Hindlimb muscle (tissue), 1 donor: Measurements from ENCODE around the gene C14orf93. TPM values are rescaled to one million over a fixed set of nuclear protein-coding genes. Genes with fewer than 3 reads are reported as not detected.
A peak's percentile ranks its signal among the peaks of the same experiment; 100 is the strongest.

Experiments used
- DNase-seq: peaks from one replicate; pipeline ENCODE4 v3.0.0-alpha.2; 2013
- polyA plus RNA-seq: library from polyadenylated mRNA; unstranded; fragments of 120-200 nt; gene quantifications from one replicate; pipeline ENCODE4 v1.2.1, GENCODE V29; 2013; ENCODE audit not compliant: insufficient read length

Gene C14orf93
- polyA plus RNA-seq, 1 donor = 11.6 TPM

- DNase-seq = no peak
These were observed 35.7 kb upstream of the C14orf93 start for GRCh38 chr14:23045419-23046357.

- no peak for DNase-seq
These were observed 34.9 kb upstream of the C14orf93 start for GRCh38 chr14:23044840-23045239.

GRCh38 chr14:23043754-23044153 lies 33.8 kb upstream of the C14orf93 start:
- DNase-seq = no peak

DNA sequence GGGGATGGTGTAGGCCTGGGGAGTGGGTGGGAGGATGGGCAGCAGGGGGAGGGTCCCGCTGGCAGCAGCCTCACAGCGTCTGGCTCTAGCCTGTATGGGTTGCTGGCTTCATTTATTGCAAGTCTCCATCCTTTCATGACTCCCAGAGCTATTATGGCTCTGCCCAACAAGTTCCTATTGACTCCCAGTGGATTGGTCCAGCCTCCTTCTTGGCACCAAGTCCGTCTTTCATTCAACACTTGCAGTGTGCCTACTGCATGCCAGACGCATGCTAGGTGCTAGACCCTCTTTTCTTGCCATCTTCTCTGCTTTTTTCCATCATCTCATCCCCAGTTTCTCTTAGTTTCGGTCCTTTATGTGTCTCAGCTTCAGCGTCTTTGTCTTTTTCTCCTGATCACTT lies 33.2 kb upstream of the C14orf93 start:
- DNase-seq = no peak

DNA sequence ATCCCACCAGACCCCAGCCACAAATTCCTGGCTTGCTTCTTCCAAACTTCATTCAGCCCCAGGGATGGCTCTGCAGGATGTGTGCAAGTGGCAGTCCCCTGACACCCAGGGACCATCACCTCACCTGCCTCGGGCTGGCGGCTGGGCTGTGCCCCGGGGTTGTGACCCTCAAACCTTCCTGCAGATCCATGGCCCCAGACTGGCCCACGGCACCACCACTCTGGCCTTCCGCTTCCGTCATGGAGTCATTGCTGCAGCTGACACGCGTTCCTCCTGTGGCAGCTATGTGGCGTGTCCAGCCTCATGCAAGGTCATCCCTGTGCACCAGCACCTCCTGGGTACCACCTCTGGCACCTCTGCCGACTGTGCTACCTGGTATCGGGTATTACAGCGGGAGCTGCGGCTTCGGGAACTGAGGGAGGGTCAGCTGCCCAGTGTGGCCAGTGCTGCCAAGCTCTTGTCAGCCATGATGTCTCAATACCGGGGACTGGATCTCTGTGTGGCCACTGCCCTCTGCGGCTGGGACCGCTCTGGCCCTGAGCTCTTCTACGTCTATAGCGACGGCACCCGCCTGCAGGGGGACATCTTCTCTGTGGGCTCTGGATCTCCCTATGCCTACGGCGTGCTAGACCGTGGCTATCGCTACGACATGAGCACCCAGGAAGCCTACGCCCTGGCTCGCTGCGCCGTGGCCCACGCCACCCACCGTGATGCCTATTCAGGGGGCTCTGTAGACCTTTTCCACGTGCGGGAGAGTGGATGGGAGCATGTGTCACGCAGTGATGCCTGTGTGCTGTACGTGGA lies 32.4 kb upstream of the C14orf93 start, which contains the start of gene PSMB11:
Gene PSMB11 (plus strand): TSS at position 51 of the 804 bp plus-strand sequence. CDS start 14 bp downstream, at position 65.
- DNase-seq = no peak

DNA sequence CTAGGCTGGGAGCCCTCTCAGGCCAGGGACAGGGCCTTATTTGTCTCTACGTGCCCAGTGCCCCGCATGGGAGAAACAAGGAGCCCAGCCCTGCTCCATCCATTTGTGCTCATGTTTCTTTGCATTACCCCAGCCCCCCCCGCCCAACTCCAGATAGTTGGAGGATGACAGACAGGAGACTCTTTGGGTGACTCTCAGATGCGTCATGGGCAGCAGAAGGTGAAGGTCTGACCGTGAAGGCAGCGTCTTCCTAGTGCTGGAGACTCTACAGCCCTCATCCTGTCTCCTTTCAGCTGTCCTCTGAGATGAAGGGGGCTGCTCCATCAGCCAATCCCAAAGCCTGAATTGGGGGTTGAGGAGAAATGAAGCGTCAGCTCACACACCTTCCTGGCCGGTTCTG lies 31.8 kb upstream of the C14orf93 start:
- no peak for DNase-seq

DNA sequence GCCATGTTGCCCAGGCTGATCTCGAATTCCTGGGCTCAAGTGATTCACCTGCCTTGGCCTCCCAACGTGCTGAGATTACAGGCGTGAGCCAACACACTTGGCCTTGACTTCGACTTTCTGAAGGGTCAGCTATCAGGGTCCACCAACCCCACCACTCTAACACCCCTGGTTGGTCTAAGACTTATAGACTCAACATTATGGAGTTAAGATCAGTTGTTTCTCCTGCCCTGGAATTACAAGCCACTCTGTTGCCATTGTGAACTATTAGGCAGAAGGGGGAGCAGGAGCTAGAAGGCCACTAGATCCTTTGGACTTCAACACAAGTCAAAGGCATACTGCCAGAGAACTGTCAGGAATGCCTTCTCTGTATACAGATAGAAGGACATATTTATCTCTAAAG lies 30.2 kb upstream of the C14orf93 start:
- DNase-seq = no peak

GRCh38 chr14:23035303-23036144 lies 25.6 kb upstream of the C14orf93 start:
- DNase-seq = no peak

DNA sequence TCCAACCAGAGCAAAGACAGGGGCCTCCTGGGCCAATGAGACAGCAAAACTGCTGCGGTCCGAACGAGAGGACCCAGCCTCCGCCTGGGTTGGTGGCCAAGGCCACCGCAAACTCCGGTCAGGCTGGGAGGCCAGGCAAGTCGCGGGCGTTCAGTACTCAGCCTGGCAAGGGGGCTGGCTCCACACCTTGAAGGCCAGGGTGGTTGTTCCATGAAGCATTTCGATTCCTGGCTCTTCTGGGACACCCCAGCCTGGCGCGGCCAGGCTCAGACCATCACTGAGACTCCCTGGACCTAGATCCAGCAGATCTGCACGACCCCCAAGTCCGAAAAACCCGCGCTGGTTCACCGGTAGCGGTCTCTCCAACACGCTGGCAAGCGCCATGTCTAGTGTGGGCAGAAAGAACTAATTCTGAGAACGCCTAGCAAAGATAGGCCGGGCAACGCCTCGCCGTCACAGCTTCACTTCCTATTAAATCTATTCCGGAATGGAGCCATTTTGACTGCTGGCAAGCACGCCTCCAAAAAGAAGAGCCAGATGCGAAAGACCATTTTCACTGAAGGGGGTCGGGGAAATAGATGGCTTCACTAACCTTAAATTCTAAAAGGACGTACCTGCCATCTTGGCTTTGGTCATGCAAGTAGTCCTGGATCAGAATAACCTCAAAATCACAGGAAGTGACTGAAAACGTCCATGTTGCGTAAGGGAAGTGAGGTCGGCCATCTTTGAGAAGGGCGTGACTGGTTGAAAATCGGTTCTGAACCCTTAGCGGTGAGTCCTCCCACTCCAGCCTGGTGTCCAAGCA lies 24.8 kb upstream of the C14orf93 start, which contains the start of gene PSMB5:
Gene PSMB5 (minus strand): TSS at position 403 of the 805 bp plus-strand sequence. CDS start 19 bp downstream, at position 384.
- peak; percentile 94 for DNase-seq

- no peak for DNase-seq
These were observed 24.0 kb upstream of the C14orf93 start for GRCh38 chr14:23033801-23034497.

DNA sequence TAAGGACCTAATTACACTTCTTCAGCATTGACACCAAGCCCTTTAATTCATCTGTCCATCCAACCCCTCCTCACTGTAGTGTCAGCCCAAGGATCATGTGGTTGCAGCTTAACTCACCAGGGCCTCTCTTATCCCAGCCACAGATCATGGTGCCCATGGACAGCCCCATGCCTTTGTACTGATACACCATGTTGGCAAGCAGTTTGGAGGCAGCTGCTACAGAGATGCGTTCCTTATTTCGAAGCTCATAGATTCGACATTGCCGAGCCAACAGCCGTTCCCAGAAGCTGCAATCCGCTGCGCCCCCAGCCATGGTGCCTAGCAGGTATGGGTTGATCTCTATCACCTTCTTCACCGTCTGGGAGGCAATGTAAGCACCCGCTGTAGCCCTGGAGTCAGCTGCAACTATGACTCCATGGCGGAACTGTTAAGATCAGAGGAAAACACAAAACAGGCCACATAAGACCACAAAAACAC lies 23.3 kb upstream of the C14orf93 start:
- no peak for DNase-seq

GRCh38 chr14:23030936-23031335 lies 21.0 kb upstream of the C14orf93 start:
- no peak for DNase-seq

DNA sequence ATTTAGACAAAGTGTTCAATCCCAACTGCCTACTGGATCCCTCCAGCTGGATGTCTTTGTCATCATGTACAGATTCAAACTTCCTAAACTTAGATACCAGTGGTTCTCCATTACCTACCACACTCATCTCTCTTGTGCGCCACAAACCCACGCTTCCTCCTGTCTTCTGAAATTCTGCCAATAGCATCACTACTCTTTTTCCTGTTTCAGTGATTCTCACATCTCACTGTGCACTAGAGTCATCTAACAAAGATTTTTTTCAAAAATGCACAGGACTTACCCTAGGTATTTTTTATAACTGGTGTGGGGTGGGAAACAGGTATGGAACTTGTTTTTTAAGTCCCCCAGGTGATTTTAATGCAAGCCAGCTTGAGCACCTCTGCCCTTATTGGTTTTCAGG lies 18.9 kb upstream of the C14orf93 start:
- DNase-seq = no peak

DNA sequence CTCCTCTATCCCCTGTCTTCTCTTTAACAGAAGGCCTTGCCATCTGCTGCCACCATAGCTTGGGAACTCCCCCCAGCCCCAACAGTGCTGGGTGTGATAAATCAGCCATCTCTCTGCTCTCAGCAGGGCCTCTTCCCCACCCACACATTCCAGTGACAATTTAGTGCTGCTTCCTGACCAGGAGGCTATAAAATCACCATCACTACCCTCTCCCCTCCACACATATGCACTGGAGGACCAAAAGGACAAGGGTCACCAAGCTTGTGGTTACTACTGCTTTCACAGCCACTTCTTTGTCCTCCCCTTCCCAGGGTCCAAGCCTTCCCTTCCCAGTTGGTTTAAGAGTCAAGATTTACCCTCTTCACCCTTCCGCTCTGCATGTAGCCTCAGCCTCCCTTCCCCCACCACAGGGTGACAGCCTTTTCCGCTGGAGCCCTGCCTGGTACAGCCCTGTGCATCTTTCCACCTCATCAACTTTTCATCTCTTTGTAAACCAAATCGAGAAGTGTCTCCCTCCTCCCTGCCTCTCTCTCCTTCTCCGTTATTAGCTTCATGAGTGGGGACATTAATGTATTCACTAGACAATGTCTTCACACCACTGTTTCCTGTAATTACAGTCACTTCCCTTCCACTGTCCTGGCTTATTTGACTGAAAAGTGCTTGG lies 15.3 kb upstream of the C14orf93 start:
- DNase-seq = no peak

- DNase-seq = no peak
These were observed 14.7 kb upstream of the C14orf93 start for GRCh38 chr14:23024612-23025075.

DNA sequence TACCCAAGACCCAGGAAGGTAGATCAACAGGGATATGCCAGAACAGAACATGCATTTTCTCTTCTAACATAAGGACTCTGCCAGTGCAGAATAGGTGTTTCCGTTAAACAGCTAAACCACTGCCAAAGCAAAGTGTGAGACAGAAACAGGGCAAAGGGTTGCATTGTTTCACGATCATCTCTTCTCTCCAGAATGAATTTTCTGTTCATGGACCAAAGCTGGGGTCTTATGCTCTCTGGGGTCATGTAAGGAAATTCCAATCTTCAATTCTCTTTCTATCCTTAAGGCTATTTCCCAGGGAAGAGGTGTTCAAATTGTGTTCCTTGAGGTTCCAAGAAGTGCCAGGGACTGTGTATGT lies 13.8 kb upstream of the C14orf93 start:
- DNase-seq = no peak

- no peak for DNase-seq
These were observed 13.3 kb upstream of the C14orf93 start for GRCh38 chr14:23023022-23023794.

DNA sequence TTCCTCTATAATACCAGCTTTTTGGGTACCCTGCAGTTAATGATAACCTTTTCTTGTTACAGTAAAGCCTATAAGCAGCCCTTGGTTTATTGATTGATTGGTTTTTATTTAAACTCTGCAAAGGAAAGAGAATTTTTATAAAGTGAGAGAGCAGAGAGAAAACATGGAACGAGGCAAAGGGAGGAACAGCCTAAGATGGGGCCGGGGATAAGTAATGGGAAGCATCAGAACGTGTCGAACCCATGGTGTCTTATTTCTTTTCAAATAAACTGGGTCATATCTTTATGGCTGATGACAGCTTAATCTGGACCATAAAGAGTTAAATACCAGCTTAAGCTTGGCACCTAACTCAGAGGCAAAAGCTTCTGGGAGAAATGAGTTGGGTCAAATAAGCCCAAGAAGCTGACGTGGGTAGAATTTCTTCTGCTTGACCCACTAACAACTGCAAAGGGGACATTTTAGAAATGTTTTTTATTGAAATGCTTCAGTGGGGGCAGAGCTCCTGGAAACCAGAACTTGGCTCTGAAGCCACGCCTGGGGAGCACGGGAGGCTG lies 12.0 kb upstream of the C14orf93 start:
- no peak for DNase-seq

- DNase-seq = no peak
These were observed 11.5 kb upstream of the C14orf93 start for GRCh38 chr14:23021434-23021833.
